NCI-H1436 treated with DMSO at 0.1 percent for 48 hours (cell line): ENCODE measurements around the gene IRF8.
"Not testable (repeated sequence)": the region's sequence is repeated elsewhere in the genome, so short reads cannot be mapped to it uniquely, and the experiment has no call there.

ENCODE experiments used
- DNase-seq: peaks from one replicate; lab custom pipeline; 2025; lab: John Stamatoyannopoulos, UW

The IRF8 gene

DNA sequence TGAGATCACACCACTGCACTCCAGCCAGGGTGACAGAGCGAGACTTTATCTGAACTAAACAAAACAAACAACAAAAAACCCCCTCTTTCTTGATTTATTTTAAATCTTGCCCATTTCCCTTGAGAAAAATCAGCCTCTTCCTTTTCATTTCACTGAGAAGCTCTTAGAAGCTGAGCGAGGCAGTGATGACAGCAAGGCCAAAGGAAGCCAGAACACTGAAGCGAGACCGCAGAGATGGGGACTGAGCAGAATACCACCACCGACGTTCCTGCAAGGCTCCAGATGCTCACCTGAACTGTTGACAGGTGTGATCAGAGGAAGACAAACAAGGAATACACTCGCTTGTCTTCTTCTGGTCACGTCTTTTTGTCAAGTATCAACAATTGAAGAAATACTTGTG is 30.5 kb upstream of the IRF8 start:
- no peak for DNase-seq

DNA sequence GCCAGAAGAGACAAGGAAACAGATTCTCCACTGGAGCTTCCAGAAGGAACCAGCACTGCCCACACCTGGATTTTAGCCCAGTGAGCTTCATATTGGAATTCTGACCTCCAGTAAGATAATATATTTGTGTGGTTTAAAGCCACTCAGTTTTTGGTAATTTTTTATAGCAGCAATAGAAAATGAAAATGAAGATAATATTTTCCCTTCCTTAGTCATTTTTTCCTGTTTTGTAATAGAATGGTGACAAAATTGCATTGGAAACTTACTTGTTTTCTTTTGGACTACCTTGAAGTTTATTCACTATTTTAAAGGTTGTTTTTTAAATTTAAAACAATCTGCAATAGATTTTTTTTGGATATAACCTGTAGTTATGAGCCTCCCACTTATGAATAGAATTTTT is 29.8 kb upstream of the IRF8 start:
- no peak for DNase-seq

DNA sequence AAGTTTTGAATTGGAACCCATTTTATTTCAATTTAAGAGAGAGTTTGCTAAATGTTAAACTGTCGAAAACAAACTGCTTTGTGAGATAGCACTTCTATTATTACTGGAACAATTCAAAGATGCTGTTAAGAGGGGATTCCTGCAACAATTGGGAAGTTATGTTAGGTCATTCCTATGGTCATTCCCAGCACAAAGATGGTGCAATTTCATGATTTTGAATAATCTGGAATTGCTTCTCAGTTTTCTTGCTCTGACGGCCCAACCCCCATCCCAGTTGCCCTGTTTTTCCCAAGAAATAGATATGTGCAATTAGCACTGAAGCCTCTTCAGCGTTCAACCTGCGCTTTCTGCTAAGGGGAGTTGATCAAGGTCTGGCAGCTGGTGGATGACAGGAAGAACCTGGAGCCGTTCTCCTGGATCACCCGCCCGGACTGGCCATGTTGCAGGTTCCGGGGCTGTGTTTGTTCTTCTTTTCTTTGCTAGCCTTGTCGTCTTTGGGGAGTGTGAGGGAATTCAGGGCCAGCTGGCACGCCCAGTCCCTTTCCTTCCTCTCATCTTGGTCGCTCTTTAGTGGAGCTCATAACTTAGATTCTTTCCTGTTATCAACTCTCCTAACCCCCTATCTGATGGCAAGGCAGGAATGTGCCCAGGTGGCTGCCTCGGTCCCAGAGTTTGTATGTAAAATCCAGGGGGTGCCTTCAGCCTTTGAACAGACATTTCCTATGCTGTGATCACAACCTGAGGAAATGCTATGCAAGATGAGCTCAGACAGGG is 29.0 kb upstream of the IRF8 start:
- no peak for DNase-seq

DNA sequence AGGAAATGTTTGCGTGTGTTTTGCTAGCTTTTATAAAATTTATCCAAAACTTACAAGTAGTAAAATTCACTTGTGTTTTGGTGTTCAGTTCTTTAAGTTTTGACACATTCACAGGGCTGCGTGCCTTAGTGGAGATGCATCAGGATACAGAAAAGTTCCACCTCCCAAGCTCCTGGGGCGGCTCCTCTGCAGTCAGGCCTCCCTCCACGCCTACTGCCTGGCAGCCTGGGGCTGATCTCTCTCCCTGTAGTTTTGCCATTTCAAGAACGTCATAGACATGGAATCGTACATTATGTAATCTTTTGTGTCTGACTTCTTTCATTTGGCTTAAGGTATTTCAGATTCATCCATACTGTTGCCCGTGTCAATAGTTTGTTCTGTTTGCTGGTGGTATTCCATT is 27.2 kb upstream of the IRF8 start:
- DNase-seq = no peak

DNA sequence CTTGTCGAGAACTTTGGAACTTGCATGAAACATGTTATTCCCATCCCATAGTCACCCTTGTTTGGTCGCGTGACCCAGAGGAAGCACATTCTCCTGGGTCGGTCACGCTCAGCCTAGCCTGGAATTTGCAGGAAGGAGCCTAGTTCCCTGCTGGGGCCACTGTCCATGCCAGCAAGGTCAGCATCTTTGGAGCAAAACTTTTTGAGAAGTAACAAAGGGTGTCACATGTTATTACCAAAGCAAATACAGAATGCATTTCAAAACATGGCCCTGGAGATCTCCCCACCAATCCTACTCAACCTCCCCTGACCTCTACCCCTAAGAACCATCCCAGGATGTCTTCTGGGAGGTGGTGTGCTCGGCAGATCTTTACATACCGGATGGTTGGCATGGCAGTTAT is 26.2 kb upstream of the IRF8 start:
- no peak for DNase-seq

DNA sequence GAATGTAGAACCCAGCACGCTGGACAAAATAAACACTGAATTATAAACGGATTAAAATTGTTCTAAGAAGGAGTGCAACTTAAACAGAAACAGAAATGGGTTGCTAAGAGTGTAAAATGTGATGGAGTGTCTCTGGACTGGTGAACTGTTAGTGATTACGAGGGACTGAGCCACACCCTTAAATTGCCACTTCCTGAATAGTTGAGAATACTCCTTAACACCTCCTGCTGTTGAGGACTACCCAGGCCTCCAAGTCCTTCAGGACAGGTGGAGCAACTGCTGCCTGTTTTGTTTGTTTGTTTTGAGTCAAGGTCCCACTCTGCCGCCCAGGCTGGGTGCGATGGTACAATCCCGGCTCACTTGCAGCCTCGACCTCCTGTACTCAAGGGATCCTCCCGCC is 25.8 kb upstream of the IRF8 start:
- no peak for DNase-seq

DNA sequence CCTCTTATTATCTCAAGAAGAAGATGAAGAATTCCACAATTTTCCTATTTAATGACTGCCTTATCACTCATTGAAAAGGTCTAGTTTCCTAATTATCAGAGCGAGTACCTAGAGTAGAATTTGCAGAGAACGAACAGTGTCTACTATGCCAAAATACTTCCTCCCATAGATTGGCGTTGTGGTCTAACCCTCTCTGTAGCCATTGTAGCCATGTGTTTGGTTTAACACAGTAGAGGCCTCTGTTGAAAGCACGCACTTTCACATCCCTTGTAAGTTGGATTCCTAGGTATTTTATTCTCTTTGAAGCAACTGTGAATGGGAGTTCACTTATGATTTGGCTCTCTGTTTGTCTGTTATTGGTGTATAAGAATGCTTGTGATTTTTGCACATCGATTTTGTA is 24.9 kb upstream of the IRF8 start:
- not testable (repeated sequence) for DNase-seq

DNA sequence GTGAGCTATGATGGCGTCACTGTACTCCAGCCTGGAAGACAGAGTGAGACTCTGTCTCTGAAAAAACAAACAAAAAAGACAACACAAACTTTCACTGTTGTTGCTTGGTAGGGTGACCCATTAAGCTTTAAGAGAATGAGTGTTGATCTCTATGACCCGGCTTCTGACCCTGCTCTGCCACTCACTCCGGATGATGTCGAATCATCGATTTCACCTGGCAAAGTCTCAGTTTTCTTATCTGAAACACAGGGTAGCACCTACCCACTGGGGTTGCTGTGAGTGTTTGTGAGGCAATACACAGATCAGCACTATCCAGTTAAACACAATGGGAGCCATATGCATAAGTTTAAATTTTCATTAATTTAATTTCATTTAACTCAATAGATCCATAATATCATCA is 20.6 kb upstream of the IRF8 start:
- no peak for DNase-seq

DNA sequence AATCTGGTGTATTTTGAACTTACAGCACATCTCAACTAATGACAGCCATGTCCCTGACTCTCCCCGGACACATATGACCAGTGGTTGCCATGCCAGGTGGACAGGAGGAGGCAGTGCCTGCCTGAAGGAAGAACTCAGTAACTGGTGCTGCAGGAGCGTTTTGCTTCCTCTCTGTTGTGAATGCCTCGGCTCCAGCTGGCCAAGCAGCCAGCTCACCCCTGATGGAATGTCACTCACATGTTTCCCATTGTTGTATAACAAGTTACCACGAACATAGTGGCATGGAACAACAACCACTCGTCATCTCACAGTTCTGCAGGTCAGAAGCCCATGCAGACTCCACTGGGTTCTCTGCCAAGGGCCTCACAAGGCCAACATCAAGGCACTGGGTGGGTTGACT is 20.1 kb upstream of the IRF8 start:
- DNase-seq = no peak

DNA sequence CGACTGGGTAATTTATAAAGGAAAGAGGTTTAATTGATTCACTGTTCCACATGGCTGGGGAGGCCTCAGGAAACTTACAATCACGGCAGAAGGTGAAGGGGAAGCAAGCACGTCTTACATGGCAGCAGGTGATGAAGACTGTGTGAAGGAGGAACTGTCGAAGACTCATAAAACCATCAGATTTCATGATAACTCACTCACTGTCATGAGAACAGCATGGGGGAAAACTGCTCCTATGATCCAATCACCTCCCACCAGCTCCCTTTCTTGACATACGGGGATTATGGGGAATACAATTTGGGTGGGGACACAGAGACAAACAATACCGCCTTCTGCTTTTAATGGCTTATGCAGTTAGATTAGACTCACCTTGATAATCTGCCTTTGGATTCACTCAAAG is 19.4 kb upstream of the IRF8 start:
- no peak for DNase-seq

DNA sequence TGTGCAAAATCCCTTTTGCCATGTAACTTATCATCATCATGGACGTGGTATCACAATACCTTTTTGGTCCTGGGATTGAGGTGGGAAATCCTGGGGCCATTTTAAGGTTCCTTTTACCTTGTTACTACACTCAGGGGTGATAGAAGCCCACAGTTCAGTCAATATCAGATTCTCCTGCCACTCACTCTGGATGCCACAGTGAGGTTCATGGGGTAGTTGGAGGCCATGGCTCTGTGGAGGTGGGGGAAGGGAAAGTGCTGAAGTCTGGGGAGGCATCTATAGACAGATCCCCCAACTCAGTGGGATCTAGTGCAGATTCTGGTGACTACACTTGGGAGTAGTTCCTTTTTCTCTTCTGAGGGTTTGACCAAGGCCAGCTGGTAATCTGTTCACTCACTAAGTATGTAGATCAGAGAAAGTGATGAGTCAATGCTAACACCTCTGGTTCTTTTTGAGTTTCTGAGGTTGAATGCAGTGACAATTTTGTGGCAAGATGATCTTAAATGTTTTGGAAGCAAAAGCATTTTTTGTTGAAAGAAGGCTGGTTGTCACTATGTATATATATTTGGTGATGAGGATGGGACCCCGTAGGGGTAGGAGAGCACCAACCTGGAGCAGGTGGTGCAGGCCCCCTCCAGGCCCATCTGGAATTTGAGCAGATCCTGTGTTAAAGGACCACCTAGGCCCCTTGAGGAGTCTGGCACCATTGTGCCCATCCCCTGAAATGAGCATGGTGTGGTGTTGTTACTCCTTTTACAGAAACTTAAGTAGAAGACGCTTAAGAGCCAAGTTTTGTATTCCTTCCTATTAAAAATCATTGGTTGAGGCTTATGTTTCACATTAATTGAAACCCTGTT is 18.8 kb upstream of the IRF8 start:
- no peak for DNase-seq

DNA sequence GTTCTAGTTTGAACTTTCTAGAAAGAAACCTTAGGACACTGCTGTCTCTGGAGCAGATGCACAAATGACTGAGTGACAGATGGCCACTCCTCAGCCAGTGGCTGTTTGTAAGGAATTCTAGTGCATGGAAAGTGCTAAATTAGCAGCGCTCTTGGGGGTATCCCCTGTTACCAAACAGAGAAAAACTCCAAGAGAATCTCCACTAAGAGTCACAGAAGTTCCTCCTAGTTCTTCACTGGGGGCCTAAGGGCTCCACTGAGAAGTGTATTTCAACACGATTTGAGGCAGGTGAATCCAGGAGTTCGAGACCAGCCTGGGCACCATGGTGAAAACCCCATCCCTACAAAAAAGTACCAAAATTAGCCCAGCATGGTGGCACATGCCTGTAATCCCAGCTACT is 18.1 kb upstream of the IRF8 start:
- DNase-seq = no peak

DNA sequence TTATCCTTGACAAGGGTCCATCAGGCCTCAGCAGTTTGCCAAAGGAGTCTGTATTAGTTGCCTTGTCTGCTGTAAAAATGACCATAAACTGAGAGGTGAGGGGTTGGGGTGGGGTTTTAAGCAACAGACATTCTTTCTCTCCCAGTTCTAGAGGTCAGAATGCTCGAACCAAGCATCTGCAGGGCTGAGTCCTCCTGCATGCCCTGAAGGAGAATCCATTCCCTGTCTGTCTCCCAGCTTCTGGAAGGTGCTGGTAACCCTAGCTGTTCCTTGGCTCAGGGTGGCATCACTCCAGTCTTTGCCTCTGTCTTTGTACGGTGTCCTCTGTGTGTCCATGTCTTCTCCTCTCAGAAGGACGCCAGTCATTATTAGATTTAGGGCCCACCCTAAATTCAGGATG is 17.5 kb upstream of the IRF8 start:
- no peak for DNase-seq

DNA sequence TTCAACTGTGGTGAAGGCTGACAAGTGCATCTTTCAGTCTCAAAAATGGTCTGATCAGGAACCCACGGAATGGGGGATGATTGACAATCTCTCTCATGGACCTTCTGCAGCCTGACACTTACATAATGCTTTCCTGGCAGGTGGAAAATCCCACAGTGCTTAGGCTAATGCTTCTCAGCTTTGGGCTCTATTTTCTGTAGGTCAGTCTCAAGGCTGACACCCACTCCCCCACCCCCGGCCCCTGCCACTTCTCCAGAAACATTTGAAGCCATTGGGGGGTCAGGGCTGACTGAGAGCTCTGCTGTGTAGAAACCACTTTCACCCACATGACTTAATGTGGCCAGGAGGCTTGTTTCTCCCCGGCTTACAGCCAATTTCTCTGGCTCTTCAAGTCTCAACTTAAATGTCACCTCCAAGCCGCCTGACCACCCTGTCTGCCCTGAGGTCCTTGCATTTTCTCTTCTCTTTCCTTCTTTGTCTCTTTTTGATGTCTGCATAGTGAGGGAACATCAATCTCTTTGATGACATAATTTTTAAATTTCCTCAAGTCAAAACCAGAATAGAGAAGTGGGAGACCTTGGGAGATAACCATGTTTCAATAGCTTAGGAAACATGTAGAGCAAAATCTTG is 16.7 kb upstream of the IRF8 start:
- DNase-seq = no peak

DNA sequence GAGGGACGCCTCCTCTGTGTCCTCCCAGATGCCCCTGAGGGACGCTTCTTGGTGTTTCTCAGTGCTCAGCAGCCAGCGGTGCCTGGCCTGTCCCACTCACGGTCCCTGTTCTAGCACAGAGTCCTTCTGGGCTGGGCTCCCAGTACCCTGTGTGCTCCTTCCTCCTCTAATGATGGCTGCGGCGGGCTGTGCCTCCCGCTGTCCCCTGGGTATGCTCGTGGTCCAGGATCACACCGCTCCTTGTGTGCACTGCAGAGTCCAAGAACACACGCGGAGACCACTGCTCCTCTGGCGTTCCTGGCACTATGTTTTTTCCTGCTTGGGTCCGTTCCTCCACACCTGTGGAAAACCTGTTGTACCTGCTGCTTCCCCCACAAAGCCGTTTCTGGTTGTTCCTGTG is 15.1 kb upstream of the IRF8 start:
- DNase-seq = no peak

DNA sequence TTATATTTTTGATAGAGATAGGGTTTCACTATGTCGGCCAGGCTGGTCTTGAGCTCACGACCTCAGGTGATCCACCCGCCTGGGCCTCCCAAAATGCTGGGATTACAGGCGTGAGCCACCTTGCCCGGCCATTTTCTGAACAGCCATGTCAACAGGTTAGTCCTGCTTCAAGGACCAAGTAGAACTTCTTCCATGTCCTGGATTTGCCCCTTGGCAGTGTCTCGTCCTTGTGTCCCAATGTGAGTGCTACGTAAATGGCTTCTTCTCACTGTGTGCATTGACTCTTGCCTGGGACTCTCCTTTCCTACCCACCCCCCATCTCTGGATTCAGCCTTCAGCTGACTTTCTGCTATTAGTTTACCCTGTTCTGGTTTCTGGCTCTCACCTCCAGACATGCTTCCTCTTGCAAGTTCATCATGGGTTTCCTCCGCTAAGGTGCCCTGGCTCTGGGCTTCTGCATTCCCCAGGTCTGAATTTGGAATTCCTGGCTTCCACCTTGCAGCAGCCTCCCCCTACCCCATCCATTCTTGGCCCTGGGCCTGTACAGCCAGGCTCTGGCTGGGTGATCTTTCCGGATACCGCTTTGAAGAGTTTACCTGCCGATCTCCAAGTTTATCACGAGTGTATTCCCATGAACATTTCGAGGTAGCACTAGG is 14.0 kb upstream of the IRF8 start:
- DNase-seq = no peak

DNA sequence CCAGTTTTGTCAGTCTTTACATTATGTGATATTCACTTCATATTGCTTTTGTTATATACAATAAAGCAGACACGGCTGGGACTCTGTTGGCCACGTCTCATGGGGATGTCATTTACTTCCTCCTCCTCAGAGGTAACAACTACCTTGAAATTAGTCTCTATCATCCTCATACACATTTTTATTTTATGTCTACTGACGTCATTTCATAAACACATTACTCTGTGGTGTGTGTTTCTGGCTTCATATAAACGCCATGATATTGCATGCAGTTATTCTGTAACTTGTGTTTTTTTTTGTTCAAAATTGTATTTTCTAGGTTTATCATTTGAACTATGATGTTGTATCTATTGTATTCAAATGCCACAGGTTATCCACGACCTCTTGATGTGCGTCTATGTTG is 13.4 kb upstream of the IRF8 start:
- no peak for DNase-seq

DNA sequence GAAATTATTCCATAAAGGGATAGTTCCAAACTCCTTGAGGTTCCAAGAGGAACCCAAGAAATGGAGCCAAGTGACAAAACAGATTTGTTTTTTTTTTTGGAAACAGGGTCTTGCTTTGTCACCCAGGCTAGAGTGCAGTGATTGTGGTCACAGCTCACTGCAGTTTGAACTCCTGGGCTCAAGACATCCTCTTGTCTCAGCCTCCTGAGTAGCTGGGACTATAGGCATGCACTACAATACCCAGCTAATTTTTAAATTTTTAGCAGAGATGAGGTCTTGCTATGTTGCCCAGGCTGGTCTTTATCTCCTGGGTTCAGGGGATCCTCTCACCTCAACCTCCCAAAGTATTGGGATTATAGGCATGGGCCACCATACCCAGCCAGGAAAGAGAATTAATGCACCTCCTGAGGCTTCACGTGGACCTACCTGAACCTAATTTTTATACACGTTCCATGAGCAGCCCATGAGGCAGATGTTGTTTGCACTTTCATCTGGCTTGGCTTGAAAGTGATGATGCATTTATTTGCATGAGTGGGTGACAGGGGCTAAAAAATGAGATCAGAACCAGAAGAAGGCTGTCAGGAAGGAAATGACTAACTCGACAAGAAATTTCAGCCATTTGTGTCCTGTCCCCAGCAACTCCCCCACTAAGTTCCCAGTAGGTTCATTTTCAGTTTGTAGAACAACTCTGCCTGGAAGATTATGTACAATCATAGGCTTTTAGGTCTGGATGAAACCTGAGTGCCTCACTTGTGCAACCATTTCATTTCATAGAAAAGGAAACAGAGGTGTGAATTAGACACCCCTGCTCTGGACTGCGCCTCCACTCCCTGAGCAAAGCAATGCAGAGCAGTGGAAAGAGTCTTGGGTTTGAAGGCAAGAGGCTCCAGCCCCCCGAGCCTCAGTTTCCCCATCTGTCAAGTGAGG is 10.3 kb upstream of the IRF8 start:
- no peak for DNase-seq

DNA sequence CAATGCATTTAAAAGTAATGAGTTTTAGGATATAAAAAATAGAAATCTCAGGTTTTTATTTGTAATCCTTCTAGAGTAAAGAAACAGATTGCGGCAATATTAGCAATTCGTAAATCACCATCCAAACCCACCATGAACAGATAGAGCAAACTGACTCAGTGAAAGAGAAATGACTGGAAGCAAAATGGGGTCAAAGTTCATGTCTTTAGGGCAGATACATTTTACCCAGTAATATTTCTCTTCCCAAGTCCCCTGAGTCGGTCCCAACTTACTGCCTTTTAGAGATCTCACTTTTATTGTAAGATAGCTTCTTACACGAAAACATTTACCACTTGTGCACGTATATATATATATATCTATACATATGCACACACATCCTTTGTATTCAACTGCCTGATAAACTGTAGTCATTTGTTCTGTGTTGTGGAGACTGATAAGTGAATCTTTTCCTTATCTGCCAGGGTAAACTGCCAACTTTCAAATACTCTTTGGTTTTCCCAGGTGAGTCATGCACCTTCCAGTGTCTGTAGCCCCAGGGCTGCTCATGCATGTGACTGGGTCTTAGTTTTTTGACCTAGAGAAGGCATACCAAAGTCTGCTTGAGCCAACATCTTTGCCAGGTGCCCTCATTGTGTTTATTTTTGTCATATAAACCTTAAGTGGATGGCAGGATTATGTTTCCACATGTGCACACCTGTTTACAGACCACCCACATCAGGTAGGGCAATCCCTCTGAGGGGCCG is 7.8 kb upstream of the IRF8 start:
- no peak for DNase-seq

DNA sequence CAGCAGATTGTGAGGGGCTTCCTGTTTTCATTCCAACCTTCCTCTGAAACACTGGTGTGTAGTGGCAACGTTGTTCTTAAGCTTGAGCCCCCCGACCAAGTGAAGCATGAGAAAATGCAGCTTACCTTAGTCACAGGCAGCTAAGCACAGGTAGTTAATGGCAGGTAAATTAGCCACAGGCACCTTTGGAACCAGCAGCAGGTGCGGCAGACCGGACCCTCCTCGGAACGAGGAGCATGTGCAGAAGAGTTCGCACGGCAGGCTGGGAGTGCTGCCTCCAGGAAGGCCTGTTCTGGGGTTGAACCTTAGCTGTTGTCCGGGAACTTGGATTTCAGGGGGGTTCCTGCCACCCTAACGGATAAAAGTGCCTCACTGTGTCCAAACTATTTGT is 7.2 kb upstream of the IRF8 start:
- DNase-seq = no peak

DNA sequence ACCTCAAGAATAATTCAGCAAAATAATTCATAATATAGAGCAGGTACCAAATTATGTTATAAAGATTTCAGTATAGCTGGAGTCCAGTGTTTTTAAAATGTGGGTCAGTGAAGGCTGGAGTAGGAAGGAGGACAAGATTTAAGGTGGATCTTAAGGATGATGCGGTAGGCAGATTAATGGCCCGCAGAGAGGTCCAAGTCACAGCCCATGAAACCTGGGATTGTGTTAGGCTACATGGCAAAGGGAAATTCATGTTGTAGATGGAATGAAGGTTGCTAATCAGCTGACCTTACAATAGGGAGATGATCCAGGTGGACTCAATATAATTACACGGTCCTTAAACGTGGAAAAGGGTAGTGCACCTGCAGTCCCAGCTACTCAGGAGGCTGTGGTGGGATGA is 6.2 kb upstream of the IRF8 start:
- DNase-seq = no peak
